SK-N-MC (cell line): ENCODE data around the gene RALGAPB.

ENCODE experiments used
- EZH2 ChIP-seq: fragments of 200-600 bp; sonication (generic); IDR thresholded peaks from one replicate; pipeline ENCODE4 v1.6.1; 2017; ENCODE audit warnings: antibody characterized with exemption
- POLR2AphosphoS5 ChIP-seq: IDR thresholded peaks from 2 replicates; pipeline ENCODE4 v1.6.1; 2012; ENCODE audit warnings: mild to moderate bottlenecking, low read depth, low read length, borderline replicate concordance

- TF ChIP-seq POLR2AphosphoS5: no peak
- no peak for TF ChIP-seq EZH2
These were observed 55.5 kb downstream of the RALGAPB start for GRCh38 chr20:38528167-38528566.
